HepG2 (cell line): ENCODE results near the gene MRPS5. TPM values are rescaled to one million over a fixed set of nuclear protein-coding genes. Genes with fewer than 3 reads are reported as not detected.

ENCODE experiments used
- ATAC-seq: fragments of 200-7000 bp; cut with Tn5 transposase; 3 replicates; pipeline ENCODE4 v1.9.1; 2020; ENCODE audit warnings: mild to moderate bottlenecking, moderate library complexity
- BruUV-seq: library from RNA; stranded (reverse); fragments of 400-500 nt; replicated peaks from 2 replicates; lab custom pipeline; 2021; lab: Mats Ljungman, UMichigan
- CTCF ChIA-PET: fragments of 300-600 bp; formaldehyde crosslinking; extraction: SDS; loops from one replicate; lab custom pipeline; 2021; ENCODE audit warnings: low total read pairs, inconsistent platforms, low intra/inter-chr PET ratio; lab: Yijun Ruan, JAX
- POLR2A ChIA-PET: fragments of 350-600 bp; sonication (Branson Sonifier 250); formaldehyde crosslinking; loops from one replicate; lab custom pipeline; 2020; ENCODE audit warnings: antibody characterized with exemption, inconsistent platforms; lab: Yijun Ruan, JAX
- DNase-seq: peaks from one replicate; pipeline ENCODE4 v3.0.0-alpha.2; 2015; ENCODE audit warnings: low spot score
- FAIRE-seq: peaks from 3 replicates; lab custom pipeline; 2011; peaks lifted over from hg19 to GRCh38; lab: Jason Lieb, UNC
- H2AFZ ChIP-seq: one replicate; pipeline ENCODE4 v1.6.1; 2011; ENCODE audit warnings: low read length, inconsistent platforms
- H3K27ac ChIP-seq: fragments of 300-600 bp; 3 replicates; pipeline ENCODE4 v1.8.0; 2011; ENCODE audit warnings: mixed run types, mild to moderate bottlenecking, mixed read lengths, low read length, inconsistent platforms; ENCODE audit not compliant: insufficient read depth; ENCODE audit errors: extremely low read length
- H3K27me3 ChIP-seq, 2 experiments: fragments of 200-600 bp in 1 of 2; 2 replicates in 1 of 2; 3 replicates in 1 of 2; pipeline versions ENCODE4 v1.6.0 to v1.8.0; 2011; ENCODE audit warnings: low read length in 2 of 2, mild to moderate bottlenecking in 2 of 2, moderate library complexity in 2 of 2, inconsistent platforms in 1 of 2; ENCODE audit not compliant: insufficient read depth in 2 of 2, control insufficient read depth in 1 of 2
- H3K36me3 ChIP-seq, 2 experiments: fragments of 200-600 bp in 1 of 2; replicated peaks in 1 of 2; 2 replicates in 1 of 2; 3 replicates in 1 of 2; pipeline versions ENCODE4 v1.5.1 to v1.8.0; 2011; ENCODE audit warnings: low read length in 2 of 2, inconsistent platforms in 1 of 2; ENCODE audit not compliant: insufficient read depth in 2 of 2, control insufficient read depth in 1 of 2
- H3K4me1 ChIP-seq: 2 replicates; pipeline ENCODE4 v1.5.1; 2012; ENCODE audit warnings: low read length, inconsistent platforms; ENCODE audit not compliant: insufficient read depth
- H3K4me2 ChIP-seq: 2 replicates; pipeline ENCODE4 v1.6.0; 2011; ENCODE audit warnings: low read depth, low read length, inconsistent platforms
- H3K4me3 ChIP-seq, 3 experiments: fragments of 200-600 bp in 1 of 3; sonication (generic), shearing (Covaris generic) in 1 of 3; replicated peaks in 1 of 3; 2 replicates each; pipeline ENCODE4 v1.5.1; 2011 to 2016; ENCODE audit warnings: low read length in 3 of 3, inconsistent platforms in 2 of 3, low read depth in 2 of 3, mild to moderate bottlenecking in 2 of 3, control low read depth in 1 of 3, mixed read lengths in 1 of 3; ENCODE audit not compliant: insufficient read depth in 1 of 3
- H3K79me2 ChIP-seq: one replicate; pipeline ENCODE4 v1.6.1; 2011; ENCODE audit warnings: low read length, inconsistent platforms; ENCODE audit not compliant: insufficient read depth
- H3K9ac ChIP-seq: 2 replicates; pipeline ENCODE4 v1.6.0; 2011; ENCODE audit warnings: mild to moderate bottlenecking, low read depth, low read length, inconsistent platforms; ENCODE audit not compliant: insufficient read depth
- H3K9me3 ChIP-seq: 2 replicates; pipeline ENCODE4 v1.5.1; 2012; ENCODE audit warnings: mild to moderate bottlenecking, low read length
- H4K20me1 ChIP-seq: 2 replicates; pipeline ENCODE4 v1.6.0; 2011; ENCODE audit warnings: inconsistent platforms, mild to moderate bottlenecking, low read length, moderate library complexity; ENCODE audit not compliant: insufficient read depth
- E2F1 ChIP-seq: sonication (generic); formaldehyde crosslinking; IDR thresholded peaks from 2 replicates; pipeline ENCODE4 v1.5.0; 2020; ENCODE audit warnings: missing genetic modification reagents
- HMG20A ChIP-seq: IDR thresholded peaks from 2 replicates; pipeline ENCODE4 v1.6.1; 2016; ENCODE audit warnings: borderline replicate concordance
- KDM5B ChIP-seq: sonication (generic); formaldehyde crosslinking; IDR thresholded peaks from 2 replicates; pipeline ENCODE4 v1.4.0; 2020; ENCODE audit warnings: missing genetic modification reagents, mild to moderate bottlenecking, borderline replicate concordance
- KDM6A ChIP-seq: IDR thresholded peaks from 2 replicates; pipeline ENCODE4 v1.6.1; 2016; ENCODE audit warnings: low read depth
- MAFK ChIP-seq, 2 experiments: IDR thresholded peaks in 1 of 2; conservative IDR thresholded peaks in 1 of 2; 2 replicates each; pipeline ENCODE4 v1.6.1; 2011; ENCODE audit warnings: improper control_type of control experiment in 2 of 2, low read length in 2 of 2
- NCOA1 ChIP-seq: sonication (generic); formaldehyde crosslinking; IDR thresholded peaks from 2 replicates; pipeline ENCODE4 v1.9.0; 2021; ENCODE audit warnings: missing genetic modification reagents
- PAX8 ChIP-seq: sonication (generic); formaldehyde crosslinking; IDR thresholded peaks from 2 replicates; pipeline ENCODE4 v1.8.0; 2022; ENCODE audit warnings: mild to moderate bottlenecking, missing genetic modification reagents, borderline replicate concordance
- RARG ChIP-seq: sonication (generic); formaldehyde crosslinking; IDR thresholded peaks from 2 replicates; pipeline ENCODE4 v1.4.0; 2020; ENCODE audit warnings: low read depth, mild to moderate bottlenecking, missing genetic modification reagents
- TSC22D2 ChIP-seq: sonication (generic); formaldehyde crosslinking; IDR thresholded peaks from 2 replicates; pipeline ENCODE4 v1.5.1; 2020; ENCODE audit warnings: missing genetic modification reagents, mild to moderate bottlenecking, borderline replicate concordance
- ZBTB38 ChIP-seq: sonication (generic); formaldehyde crosslinking; IDR thresholded peaks from 2 replicates; pipeline ENCODE4 v1.5.1; 2020; ENCODE audit warnings: mild to moderate bottlenecking, missing genetic modification reagents
- ZBTB4 ChIP-seq: sonication (generic); formaldehyde crosslinking; IDR thresholded peaks from 2 replicates; pipeline ENCODE4 v1.4.0; 2020; ENCODE audit warnings: missing genetic modification reagents, mild to moderate bottlenecking, borderline replicate concordance
- ZNF121 ChIP-seq: sonication (generic); formaldehyde crosslinking; IDR thresholded peaks from 2 replicates; pipeline ENCODE4 v1.5.0; 2020; ENCODE audit warnings: mild to moderate bottlenecking, missing genetic modification reagents
- ZNF691 ChIP-seq: sonication (generic); formaldehyde crosslinking; IDR thresholded peaks from 2 replicates; pipeline ENCODE4 v1.4.0; 2020; ENCODE audit warnings: missing genetic modification reagents, low read depth, mild to moderate bottlenecking, borderline replicate concordance
- WGBS: methylation state at CpG from one replicate; pipeline ENCODE4 v1.1.6; 2017; ENCODE audit warnings: low lambda C conversion rate; 5-methylcytosine and 5-hydroxymethylcytosine counted together
- in situ Hi-C: cut with HindIII; loops from 2 replicates; pipeline ENCODE4 v1.10.0; 2017; ENCODE audit warnings: low pct_unique_long_range_greater_than_20kb; ENCODE audit not compliant: extremely low pct_ligation_motif_present
- intact Hi-C: fragments of 100-400 bp; cut with micrococcal nuclease; formaldehyde crosslinking; loops from one replicate; pipeline ENCODE4 v1.10.0; 2022; ENCODE audit not compliant: unreplicated experiment
- polyA plus RNA-seq, 8 experiments: library from polyadenylated mRNA; depleted of rRNA in 3 of 8; stranded (reverse) in 7 of 8; unstranded in 1 of 8; fragments of >200 nt; fragmentation: Illumina TruSeq in 4 of 8; extraction: Trizol in 4 of 8; gene quantifications; 2 replicates each; pipeline versions ENCODE4 v1.2.1 to v1.2.3, GENCODE V29; 2011 to 2016; ENCODE audit warnings: low read depth in 4 of 8, missing spikeins in 1 of 8, mixed read lengths in 1 of 8; ENCODE audit not compliant: insufficient read depth in 1 of 8
- total RNA-seq, 5 experiments: library from RNA; depleted of rRNA; stranded (reverse); fragments of >200 nt; fragmentation: Illumina TruSeq; extraction: Trizol; gene quantifications; 2 replicates each; pipeline ENCODE4 v1.2.3, GENCODE V29; 2016; ENCODE audit warnings: low read depth in 1 of 5

MRPS5 gene
- total and polyA plus RNA-seq, 2 of the 13 experiments (the other 11 are each of a cell fraction or from before 2014, with no cell fraction given), result 98.8 to 134 TPM

GRCh38 chr2:95086017-95086416 is 35.6 kb downstream of the MRPS5 start:
- POLR2A ChIA-PET, result no interaction called here
- H4K20me1 ChIP-seq, result no peaks in the 10 kb centered on the region
- no peak for DNase-seq
- ATAC-seq, result no peak
- H3K4me2 ChIP-seq, result no peak overlapping the region
- no TSS peak for BruUV-seq
- no peak overlapping the region for H3K27ac ChIP-seq
- peaks cover 20 to 52% of the 10 kb centered on the region in 2 experiments for H3K36me3 ChIP-seq
- no peak for TF ChIP-seq PAX8 (CRISPR knock-in tag)
- TF ChIP-seq KDM6A (CRISPR knock-in tag), result no peak
- no peak for TF ChIP-seq NCOA1 (CRISPR knock-in tag)
- TF ChIP-seq E2F1 (CRISPR knock-in tag), result no peak
- TF ChIP-seq, all 625 proteins: peak for 0
- Histone ChIP-seq H3K4me1 (no peaks in the 10 kb centered on the region), H3K27me3 (no peaks in the 10 kb centered on the region), H3K79me2 (no peaks in the 10 kb centered on the region), H3K9ac (no peak overlapping the region), H3K4me3 (no peak overlapping the region), H2AFZ (no peak overlapping the region), H3K9me3 (no peaks in the 10 kb centered on the region)
- CTCF ChIA-PET, result no interaction called here
- intact Hi-C loops (no loop called here), in situ Hi-C loops (no loop called here)
- FAIRE-seq, result no peak
- 100% methylated on average over 1 of the region's 1 CpG for WGBS

GRCh38 chr2:95082477-95082876 is 39.1 kb downstream of the MRPS5 start:
- DNase-seq (no peak), FAIRE-seq (no peak), ATAC-seq (no peak)
- Histone ChIP-seq H3K27ac (no peak overlapping the region), H2AFZ (no peak overlapping the region), H3K4me1 (peaks cover 6% of the 10 kb centered on the region), H4K20me1 (no peaks in the 10 kb centered on the region), H3K36me3 (peaks cover 8 to 24% of the 10 kb centered on the region in 2 experiments), H3K79me2 (no peaks in the 10 kb centered on the region), H3K9me3 (no peaks in the 10 kb centered on the region), H3K4me3 (no peak overlapping the region), H3K9ac (no peak overlapping the region), H3K27me3 (peaks cover 1 to 16% of the 10 kb centered on the region in 2 experiments; a peak in 4 of 5 replicates), H3K4me2 (no peak overlapping the region)
- ChIA-PET CTCF (no interaction called here), POLR2A (no interaction called here)
- BruUV-seq, result no TSS peak
- in situ Hi-C loops (no loop called here), intact Hi-C loops (no loop called here)
- 92% methylated on average over 2 of the region's 2 CpGs for WGBS
- TF ChIP-seq KDM5B (CRISPR knock-in tag) (no peak), TSC22D2 (no peak), ZBTB4 (CRISPR knock-in tag) (no peak), ZNF121 (CRISPR knock-in tag) (no peak), RARG (no peak), ZNF691 (CRISPR knock-in tag) (no peak), HMG20A (CRISPR knock-in tag) (no peak), ZBTB38 (CRISPR knock-in tag) (no peak), MAFK (conservative IDR thresholded peaks at IDR 0.05 in 1 of 2, IDR thresholded peaks at IDR 0.05 in 1 of 2; ENCODE audit: low read length in 2 of 2) (no peak)
